ENCODE results near the gene SPP2.

Gene SPP2

DNA sequence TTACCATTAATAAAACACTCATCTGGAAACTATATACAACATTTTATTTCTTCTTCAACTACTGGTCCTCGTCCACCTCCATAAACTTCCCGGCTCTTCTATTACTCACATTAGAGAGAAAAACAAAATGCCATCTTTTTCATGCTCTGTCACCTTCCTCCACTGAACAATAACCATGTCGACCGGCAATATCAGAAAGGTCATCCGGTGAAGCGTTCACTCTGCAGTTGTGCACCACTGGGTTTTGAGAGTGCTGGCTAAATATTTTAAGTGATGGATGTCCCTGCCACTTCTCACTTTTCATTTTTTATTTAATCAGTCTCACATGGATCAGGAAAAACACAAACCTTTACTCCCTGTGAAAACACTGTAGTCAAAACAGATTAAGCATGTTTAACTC lies 48.2 kb downstream of the SPP2 start:
- DNase-seq, result no peak

DNA sequence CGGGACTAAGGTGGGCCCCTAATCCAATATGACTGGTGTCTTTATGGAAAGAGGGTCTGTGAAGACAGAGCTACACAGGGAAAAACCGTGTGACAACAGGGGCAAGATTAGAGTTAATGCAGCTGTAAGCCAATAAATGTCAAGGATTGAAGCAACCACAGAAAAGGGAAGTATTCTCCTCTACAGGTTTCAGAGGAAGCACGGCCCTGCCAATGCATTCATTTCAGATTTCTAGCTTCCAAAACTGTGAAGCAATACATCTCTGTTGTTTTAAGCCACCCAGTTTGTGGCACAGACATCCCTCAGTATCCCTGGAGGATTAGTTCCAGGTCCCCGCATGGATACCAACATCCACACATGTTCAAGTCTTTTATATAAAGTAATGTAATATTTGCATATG lies 48.8 kb downstream of the SPP2 start:
- DNase-seq, result no peak

GRCh38 chr2:234100686-234101085 lies 50.2 kb downstream of the SPP2 start:
- no peak for DNase-seq

GRCh38 chr2:234102112-234102511 lies 51.6 kb downstream of the SPP2 start:
- DNase-seq, result no peak

DNA sequence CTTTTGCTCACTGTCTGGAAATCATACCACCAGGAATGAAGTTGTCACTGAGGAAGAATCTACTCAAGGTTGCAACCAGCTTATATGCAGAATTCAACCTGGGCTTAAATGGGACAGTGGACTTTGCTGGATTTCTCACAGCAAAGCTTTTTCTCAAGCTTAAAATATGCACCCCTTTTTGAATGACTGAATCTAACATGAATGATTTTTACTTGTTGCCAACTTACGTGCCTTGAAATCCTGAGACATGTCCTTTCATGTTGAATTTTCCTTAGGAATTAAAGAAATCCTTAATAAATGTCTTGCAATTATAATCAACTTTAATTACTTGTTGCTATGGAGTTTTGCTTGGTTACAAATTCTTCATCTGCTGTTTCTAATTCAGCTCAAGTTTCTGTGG lies 57.4 kb downstream of the SPP2 start:
- DNase-seq, result no peak

- DNase-seq, result no peak
These were observed 58.8 kb downstream of the SPP2 start for GRCh38 chr2:234109321-234109720.

- no peak for DNase-seq
These were observed 59.7 kb downstream of the SPP2 start for GRCh38 chr2:234110219-234110618.

GRCh38 chr2:234111523-234111922 lies 61.0 kb downstream of the SPP2 start:
- no peak for DNase-seq

DNA sequence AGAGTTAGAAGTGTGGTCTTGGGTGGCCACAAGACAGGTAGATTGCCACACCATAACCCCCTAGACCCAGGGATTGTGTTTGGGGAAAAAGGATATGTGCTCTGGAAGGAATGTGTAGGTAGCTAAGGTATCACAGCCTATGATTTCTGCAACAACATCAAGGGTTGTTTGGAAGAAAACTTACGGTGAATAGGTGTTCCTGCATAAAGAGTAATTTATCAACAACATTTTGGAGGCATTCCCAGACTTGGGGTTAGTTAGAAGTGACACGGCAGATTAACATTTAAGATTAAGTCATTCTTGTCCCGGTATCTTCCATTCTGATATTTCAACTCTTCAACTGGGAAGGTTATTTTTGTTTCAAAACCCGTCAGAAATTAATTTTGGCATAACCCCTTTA lies 65.5 kb downstream of the SPP2 start:
- no peak for DNase-seq

GRCh38 chr2:234121999-234122398 lies 71.5 kb downstream of the SPP2 start:
- no peak for DNase-seq

DNA sequence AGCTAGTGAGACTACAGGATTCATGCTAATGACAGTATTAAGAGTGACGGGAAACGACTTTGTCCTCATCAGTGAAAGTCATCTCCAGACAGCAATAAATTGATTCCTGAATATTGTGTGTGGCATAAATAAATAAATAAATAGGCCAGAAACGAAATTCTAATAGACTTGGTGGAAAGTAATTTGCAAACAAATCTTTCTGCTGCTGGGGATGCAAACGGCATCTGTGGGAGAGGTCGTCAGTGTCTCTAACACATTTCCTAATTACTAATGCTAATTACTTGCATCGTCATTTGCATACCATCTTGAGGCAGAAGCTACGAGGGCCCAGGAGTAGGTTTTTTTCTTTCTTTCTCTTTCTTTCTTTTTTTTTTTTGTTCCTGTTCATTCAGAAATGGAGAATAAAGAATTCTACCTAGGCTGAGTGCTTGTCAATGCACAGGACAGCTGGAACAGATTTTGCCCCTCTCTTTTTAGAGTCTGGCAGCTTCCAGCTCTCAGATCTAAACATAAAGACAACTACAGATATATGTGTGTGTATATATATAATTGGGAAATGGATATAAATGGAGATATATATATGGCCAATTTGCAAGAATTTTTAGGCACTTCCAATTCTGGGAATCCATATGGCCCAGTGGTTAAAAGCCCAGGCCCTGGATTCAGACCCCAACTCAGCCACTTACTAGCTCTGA lies 75.1 kb downstream of the SPP2 start:
- DNase-seq, result no peak

- DNase-seq, result no peak
These were observed 75.6 kb downstream of the SPP2 start for GRCh38 chr2:234126146-234126470.

All from activated effector memory CD4-positive, alpha-beta T cell treated with anti-CD3 and anti-CD28 coated beads, Interleukin-2, amount 50 U/mL, for 16 hours (primary cell).